NCI-H1048 (cell line): ENCODE measurements around the gene DOCK1.

ENCODE experiments used
- DNase-seq: peaks from one replicate; lab custom pipeline; 2025; lab: John Stamatoyannopoulos, UW

The DOCK1 gene

GRCh38 chr10:127036987-127037386 lies 131.8 kb downstream of the DOCK1 start:
- DNase-seq: no peak

DNA sequence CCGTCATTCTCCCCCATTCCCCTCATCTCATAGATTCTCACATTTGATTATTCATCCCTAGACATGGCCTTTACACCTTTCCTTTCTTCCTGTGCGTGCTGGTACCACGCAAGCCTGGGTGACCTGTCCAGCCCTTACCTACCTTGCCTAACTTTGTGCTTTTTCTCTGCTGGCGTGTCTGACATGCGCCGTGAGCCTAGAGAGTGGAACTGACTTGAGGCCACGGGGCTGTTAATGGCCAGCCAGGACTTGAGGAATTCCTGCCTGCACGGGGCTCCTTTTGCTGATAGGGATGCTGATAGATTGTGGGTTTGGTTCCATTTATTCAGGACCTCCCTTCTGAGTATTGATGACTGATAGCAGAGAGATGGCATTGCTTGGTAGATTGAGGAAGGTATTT lies 134.2 kb downstream of the DOCK1 start:
- DNase-seq: no peak

- no peak for DNase-seq
Measured at GRCh38 chr10:127040756-127041155, 135.5 kb downstream of the DOCK1 start.

GRCh38 chr10:127041552-127041951 lies 136.3 kb downstream of the DOCK1 start:
- no peak for DNase-seq

DNA sequence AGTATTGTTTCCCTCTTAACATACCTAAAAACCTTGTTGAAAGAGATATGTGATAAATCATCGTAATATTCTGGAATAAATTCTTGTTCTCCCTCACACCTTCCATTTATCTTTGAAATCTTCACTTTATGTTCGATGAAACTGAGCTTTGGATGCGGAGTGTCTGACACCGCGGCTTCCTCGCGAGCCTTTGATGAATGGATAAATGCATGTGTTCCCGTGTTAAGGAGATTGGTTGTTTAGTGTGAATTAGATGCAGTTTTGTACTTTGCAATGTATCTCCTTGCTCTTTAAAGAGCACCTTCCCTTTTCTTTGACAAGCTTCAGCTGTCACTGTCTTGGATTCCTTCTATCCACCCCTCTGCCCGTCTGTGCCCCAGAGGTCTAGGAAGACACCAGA lies 138.1 kb downstream of the DOCK1 start:
- no peak for DNase-seq

DNA sequence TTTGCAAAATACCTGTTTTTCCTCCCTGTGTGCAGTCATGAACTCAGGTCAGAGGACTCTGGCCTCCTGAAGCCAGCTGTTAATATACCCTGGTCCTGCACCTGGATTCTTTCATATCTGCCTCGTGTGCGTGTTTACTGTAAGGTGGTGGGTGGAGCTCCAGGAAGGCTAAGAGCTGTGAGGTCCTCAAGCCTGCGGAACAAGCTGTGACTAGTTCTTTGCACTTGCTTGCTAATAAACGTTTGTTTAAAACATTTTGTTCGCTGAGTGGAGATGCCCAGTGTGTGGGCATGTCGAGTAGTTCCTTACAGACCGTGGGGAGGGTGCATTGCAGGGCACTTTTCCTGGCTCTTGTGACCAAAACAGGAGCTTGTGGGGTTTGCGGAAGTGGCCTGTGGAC lies 139.0 kb downstream of the DOCK1 start:
- DNase-seq: no peak

- DNase-seq: no peak
Measured at GRCh38 chr10:127046975-127047877, 142.0 kb downstream of the DOCK1 start.

DNA sequence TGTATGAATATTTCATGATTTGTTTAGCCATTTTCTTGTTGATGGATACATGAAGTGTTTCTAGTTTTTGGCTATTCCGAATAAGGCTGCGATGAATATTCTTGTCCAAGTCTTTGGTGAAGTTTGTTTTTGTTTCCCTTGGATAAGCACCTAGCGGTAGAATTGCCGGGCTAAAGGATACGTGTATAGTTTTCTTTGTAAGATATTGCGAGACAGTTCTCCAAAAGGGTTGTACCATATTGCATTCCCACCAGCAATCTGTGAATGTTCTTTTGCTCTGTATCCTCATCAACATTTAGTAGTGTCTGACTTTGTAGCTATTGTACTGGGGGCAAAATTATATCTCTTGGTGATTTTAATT lies 142.6 kb downstream of the DOCK1 start:
- no peak for DNase-seq

GRCh38 chr10:127048630-127049029 lies 143.4 kb downstream of the DOCK1 start:
- DNase-seq: peak; percentile 18

GRCh38 chr10:127052001-127052400 lies 146.8 kb downstream of the DOCK1 start:
- DNase-seq: no peak

DNA sequence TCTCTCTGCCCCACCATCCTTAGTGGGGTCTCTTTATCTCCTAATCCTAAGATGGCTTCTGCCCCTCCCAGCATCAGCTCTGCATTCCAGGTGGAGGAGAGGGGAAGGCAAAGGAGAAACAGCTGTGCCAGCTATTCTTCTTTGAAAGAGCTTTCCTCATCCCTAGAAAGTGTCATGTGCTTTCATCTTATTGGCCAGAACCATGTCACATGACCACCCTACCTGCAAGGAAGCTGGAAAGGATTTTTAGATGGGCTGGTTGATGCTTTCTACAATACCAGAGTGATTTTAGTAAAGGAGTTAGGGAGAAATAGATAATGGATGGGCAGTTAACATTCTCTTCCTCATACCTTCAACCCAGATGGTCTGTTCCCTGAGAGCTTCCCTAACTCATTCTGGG lies 150.0 kb downstream of the DOCK1 start:
- DNase-seq: no peak

DNA sequence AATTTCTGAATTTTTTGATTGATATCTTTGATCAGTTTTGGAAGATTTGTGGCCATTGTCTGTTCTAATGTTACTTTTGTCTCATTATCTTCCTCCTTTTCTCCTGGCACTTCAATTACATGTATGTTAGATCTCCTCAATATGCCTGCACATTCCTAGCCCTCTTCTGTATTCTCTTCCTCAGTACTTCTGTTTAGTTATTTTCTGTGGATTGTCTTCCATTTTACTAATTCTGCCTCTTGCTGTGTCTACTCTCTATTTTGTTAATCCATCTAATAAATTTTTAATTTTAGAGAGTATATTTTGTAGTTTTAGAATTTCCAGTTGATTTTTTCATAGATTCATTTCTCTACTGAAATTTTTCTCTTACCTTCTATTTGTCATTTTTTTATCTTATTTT lies 154.1 kb downstream of the DOCK1 start:
- no peak for DNase-seq

DNA sequence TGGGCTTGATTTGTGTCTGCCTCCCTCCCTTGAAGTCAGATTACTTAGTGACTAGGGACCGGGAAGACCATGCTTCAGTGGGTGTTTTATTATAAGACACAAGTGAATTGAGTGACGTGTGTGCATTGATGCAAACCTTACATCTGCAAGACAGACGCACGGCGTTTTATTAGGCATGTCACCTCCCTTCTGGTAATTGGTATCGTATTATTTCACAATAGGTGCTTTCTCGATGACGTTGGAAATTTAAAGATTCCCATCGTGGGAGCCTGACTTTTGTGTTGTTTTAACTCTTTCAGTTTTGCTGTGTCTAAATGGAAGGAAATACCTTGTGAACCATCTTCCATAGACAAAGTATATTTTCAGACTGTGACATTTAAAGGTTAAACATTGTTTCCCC lies 158.5 kb downstream of the DOCK1 start:
- DNase-seq: no peak

GRCh38 chr10:127064474-127064873 lies 159.2 kb downstream of the DOCK1 start:
- DNase-seq: no peak

DNA sequence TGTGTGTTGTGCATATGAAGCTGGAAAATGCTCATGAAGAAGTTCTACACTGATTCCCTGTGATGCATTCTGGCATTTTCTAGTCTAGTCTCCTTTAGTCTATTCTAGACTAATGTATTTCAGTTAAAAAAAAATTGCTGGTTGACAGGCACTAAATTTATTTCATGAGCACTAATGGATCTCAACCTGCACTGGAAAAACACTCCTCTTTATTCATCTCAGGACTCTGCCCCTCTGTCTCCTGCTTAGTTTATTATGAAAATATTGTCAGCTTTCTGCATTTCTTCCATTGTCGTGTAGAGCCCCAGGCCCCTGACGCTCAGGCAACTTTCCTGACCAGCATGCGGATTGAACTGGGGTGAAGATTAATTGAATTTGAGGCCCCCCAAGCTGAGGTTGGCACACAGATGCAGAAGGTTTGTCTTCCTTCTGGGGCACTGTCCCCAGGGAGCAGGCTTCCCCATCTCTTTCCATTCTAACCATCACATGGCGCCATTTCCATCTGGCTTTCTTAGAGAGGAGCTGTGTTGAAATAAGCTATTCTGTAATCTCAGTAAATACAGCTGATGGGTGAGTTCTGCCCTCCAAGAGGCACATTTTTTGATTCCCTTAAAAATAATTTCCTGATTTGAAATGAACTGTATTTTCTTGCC lies 162.4 kb downstream of the DOCK1 start:
- no peak for DNase-seq

- no peak for DNase-seq
Measured at GRCh38 chr10:127068485-127068884, 163.3 kb downstream of the DOCK1 start.

DNA sequence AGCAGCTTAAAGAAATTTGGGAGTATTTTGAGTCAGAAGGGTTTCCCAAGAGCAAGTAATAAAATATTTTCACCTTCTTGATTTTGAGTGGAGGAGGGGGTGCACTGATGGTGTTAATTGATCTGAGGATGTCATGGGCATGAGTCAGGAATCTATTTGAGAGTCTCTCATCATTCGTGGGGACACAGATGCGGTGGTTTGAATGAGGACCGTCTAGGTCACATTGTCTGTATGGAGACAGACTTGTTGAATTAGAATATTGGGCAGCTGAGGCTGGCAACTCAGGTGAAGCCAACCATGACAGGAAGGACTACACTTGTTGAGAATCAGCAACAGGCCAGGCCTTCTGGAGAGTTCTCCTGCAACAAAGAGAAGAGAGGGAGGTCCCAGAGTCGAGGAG lies 164.2 kb downstream of the DOCK1 start:
- DNase-seq: no peak

GRCh38 chr10:127071126-127071525 lies 165.9 kb downstream of the DOCK1 start:
- DNase-seq: no peak

DNA sequence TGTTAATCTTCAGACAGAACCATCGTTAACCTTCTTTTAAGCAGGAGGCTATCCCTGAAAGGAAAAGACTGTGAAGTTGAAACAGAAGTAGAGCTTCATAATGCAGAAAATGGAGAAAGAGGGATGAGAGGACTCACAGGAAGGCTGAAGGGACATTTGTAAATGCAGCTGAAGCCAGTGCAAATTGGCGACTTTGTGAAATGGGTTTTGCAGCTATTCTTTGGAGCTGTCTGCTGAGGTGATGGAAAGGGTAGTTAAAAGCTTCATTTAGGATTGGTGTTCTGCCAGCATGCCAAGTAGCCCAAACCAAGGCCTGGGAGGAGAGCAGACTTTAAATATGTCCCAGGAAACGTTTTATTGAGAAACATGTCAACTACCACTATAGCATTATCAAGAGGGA lies 168.4 kb downstream of the DOCK1 start:
- DNase-seq: no peak

GRCh38 chr10:127079392-127079791 lies 174.2 kb downstream of the DOCK1 start:
- DNase-seq: no peak

GRCh38 chr10:127080317-127080716 lies 175.1 kb downstream of the DOCK1 start:
- DNase-seq: no peak

DNA sequence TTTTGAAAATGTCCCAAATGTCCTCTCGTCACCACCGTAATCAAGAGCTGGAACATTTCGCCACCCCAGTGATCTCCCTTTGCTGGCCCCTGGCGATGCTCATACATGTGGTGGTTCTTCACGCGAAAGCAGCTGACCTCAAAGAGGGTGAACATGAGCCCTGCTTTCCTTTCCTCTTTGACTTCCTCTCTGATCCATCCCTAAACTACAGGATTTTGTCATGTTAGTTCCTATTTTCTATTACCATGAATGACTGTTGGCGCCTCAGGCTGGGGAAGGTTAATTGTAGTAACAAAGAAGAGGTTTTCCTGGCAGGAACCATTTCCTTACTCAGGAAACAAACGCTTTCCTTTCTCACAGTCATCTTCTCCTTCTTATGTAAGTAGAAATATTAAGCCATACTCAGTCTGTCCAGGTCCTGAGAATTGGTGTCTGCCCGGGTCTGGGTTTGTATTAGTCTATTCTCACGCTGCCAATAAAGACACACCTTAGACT lies 176.7 kb downstream of the DOCK1 start:
- DNase-seq: no peak

GRCh38 chr10:127082651-127083050 lies 177.4 kb downstream of the DOCK1 start:
- no peak for DNase-seq
